Vagina (tissue), 2 donors: ENCODE results near the gene MYH14. TPM values are rescaled to one million over a fixed set of nuclear protein-coding genes. Genes with fewer than 3 reads are reported as not detected.

Source experiments
- DNase-seq, 2 donors: peaks; one replicate each; pipeline ENCODE4 v3.0.0-alpha.2; 2017; ENCODE audit errors: extremely low spot score in 2 of 2
- H3K27ac ChIP-seq: fragments of 200-600 bp; sonication (generic); one replicate; pipeline ENCODE4 v1.5.1; 2019
- H3K27me3 ChIP-seq: fragments of 200-600 bp; sonication (generic); one replicate; pipeline ENCODE4 v1.5.1; 2019
- H3K36me3 ChIP-seq, 2 donors: fragments of 200-600 bp; sonication (generic); one replicate each; pipeline ENCODE4 v1.5.1; 2017 to 2019
- H3K4me1 ChIP-seq: fragments of 200-600 bp; sonication (generic); one replicate; pipeline ENCODE4 v1.5.1; 2019
- H3K4me3 ChIP-seq, 2 donors: fragments of 200-600 bp; sonication (generic); 1 replicate in 1 of 2; 2 replicates in 1 of 2; pipeline ENCODE4 v1.5.1; 2016 to 2019
- H3K9me3 ChIP-seq: fragments of 200-600 bp; sonication (generic); one replicate; pipeline ENCODE4 v1.5.1; 2019
- POLR2A ChIP-seq, 2 donors: fragments of 450-650 bp; IDR thresholded peaks; one replicate each; pipeline ENCODE4 v1.6.1; 2017; ENCODE audit warnings: antibody characterized with exemption in 2 of 2, mild to moderate bottlenecking in 2 of 2, moderate library complexity in 2 of 2
- POLR2AphosphoS5 ChIP-seq, 2 donors: sonication (generic); formaldehyde crosslinking; IDR thresholded peaks; one replicate each; pipeline ENCODE4 v1.9.0; 2017; ENCODE audit warnings: antibody characterized with exemption in 2 of 2, mild to moderate bottlenecking in 2 of 2, low read depth in 1 of 2; ENCODE audit not compliant: insufficient read depth in 1 of 2
- intact Hi-C: fragments of 100-400 bp; cut with DNase I; formaldehyde crosslinking; loops from one replicate; pipeline ENCODE4 v1.15.1; 2023
- total RNA-seq: library from RNA; depleted of rRNA; stranded (reverse); fragments of >200 nt; gene quantifications from one replicate; pipeline ENCODE4 v1.2.3, GENCODE V29; 2016
- TF ChIP-seq, protein P1 (sequence below), 3 experiments: fragments of 450-650 bp in 2 of 3; fragments of 200-600 bp in 1 of 3; sonication (generic) in 1 of 3; IDR thresholded peaks; one replicate each; pipeline ENCODE4 v1.5.1; 2017 to 2019; ENCODE audit warnings: antibody characterized with exemption in 3 of 3, mild to moderate bottlenecking in 2 of 3, moderate library complexity in 2 of 3

Gene MYH14
- total RNA-seq, 1 donor from 2014 or later: 51.6 TPM

DNA sequence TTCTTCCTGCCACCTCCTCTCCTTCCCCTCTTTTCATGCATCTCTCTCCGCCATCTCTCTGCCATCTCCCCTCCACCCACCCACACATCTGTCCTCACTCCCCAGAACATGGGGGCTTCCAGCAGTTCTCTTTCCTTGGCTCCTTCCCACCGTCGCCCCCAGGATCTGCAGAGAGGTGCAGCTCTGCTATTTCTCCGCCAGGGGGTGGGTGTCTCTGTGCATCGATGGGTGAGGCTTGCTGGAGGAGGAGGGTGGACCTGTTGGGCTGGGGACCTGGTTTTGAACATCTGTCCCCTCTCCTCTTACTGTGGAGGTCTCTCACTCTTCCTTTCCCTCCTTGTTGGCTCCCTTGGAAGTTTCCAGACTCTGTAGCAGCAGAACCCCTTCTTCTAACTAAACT is 51.7 kb downstream of the MYH14 start:
- H3K27me3 ChIP-seq: no peaks in the 10 kb centered on the region
- no peak for TF ChIP-seq POLR2AphosphoS5 (IDR thresholded peaks at IDR 0.05; ENCODE audit: insufficient read depth in 1 of 2, low read depth in 1 of 2)
- TF ChIP-seq, protein P1, sequence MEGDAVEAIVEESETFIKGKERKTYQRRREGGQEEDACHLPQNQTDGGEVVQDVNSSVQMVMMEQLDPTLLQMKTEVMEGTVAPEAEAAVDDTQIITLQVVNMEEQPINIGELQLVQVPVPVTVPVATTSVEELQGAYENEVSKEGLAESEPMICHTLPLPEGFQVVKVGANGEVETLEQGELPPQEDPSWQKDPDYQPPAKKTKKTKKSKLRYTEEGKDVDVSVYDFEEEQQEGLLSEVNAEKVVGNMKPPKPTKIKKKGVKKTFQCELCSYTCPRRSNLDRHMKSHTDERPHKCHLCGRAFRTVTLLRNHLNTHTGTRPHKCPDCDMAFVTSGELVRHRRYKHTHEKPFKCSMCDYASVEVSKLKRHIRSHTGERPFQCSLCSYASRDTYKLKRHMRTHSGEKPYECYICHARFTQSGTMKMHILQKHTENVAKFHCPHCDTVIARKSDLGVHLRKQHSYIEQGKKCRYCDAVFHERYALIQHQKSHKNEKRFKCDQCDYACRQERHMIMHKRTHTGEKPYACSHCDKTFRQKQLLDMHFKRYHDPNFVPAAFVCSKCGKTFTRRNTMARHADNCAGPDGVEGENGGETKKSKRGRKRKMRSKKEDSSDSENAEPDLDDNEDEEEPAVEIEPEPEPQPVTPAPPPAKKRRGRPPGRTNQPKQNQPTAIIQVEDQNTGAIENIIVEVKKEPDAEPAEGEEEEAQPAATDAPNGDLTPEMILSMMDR (IDR thresholded peaks at IDR 0.05): no peak
- no peak for TF ChIP-seq POLR2A (IDR thresholded peaks at IDR 0.05)
- no peak for DNase-seq
- H3K27ac ChIP-seq: no peak overlapping the region
- peaks cover 0 to 6% of the 10 kb centered on the region in 2 donors for H3K36me3 ChIP-seq
- intact Hi-C loops: no loop called here
- no peaks in the 10 kb centered on the region for H3K9me3 ChIP-seq
- H3K4me3 ChIP-seq: no peak overlapping the region
- H3K4me1 ChIP-seq: no peaks in the 10 kb centered on the region

DNA sequence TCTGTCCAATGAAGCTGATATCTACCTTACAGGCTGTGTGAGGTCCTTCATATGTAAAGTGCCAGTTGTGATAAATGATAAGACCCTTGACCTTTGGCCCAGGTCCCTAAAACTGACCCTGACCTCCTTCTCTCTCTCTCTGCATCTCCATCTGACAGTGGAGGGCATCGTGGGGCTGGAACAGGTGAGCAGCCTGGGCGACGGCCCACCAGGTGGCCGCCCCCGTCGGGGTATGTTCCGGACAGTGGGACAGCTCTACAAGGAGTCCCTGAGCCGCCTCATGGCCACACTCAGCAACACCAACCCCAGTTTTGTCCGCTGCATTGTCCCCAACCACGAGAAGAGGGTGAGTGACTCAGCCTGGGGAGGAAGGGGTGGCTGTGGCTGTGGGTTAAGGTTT is 53.7 kb downstream of the MYH14 start:
- TF ChIP-seq POLR2A (IDR thresholded peaks at IDR 0.05) (no peak), POLR2AphosphoS5 (IDR thresholded peaks at IDR 0.05; ENCODE audit: insufficient read depth in 1 of 2, low read depth in 1 of 2) (no peak)
- TF ChIP-seq, protein P1 (IDR thresholded peaks at IDR 0.05): no peak
- H3K9me3 ChIP-seq: no peaks in the 10 kb centered on the region
- H3K4me1 ChIP-seq: no peaks in the 10 kb centered on the region
- H3K27ac ChIP-seq: no peak overlapping the region
- no peak overlapping the region for H3K4me3 ChIP-seq
- intact Hi-C loops: no loop called here
- peaks cover 0 to 6% of the 10 kb centered on the region in 2 donors for H3K36me3 ChIP-seq
- DNase-seq: no peak
- no peaks in the 10 kb centered on the region for H3K27me3 ChIP-seq

DNA sequence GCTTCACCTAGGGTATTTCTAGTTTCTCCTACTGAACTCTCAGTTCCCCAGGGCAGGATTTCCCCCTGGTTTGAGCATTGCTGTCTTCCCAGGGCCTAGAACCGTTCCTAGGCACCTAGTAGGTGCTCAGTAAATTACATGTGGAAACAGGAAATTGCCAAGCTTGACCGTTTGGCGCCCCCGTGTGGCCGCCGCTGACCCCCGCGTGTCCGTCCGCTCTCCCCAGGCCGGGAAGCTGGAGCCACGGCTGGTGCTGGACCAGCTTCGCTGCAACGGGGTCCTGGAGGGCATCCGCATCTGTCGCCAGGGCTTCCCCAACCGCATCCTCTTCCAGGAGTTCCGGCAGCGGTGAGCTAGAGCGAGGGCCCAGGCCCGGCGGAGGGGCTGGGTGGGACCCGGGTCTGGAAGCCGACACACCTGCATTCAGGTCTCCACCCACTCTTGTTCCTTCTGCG is 55.5 kb downstream of the MYH14 start:
- DNase-seq: no peak
- H3K36me3 ChIP-seq: no peaks in the 10 kb centered on the region
- no peak overlapping the region for H3K27ac ChIP-seq
- no peaks in the 10 kb centered on the region for H3K9me3 ChIP-seq
- no peaks in the 10 kb centered on the region for H3K27me3 ChIP-seq
- no peak for TF ChIP-seq POLR2A (IDR thresholded peaks at IDR 0.05)
- TF ChIP-seq, protein P1 (IDR thresholded peaks at IDR 0.05): no peak
- no peak for TF ChIP-seq POLR2AphosphoS5 (IDR thresholded peaks at IDR 0.05; ENCODE audit: insufficient read depth in 1 of 2, low read depth in 1 of 2)
- H3K4me3 ChIP-seq: no peak overlapping the region
- intact Hi-C loops: no loop called here
- H3K4me1 ChIP-seq: no peaks in the 10 kb centered on the region

DNA sequence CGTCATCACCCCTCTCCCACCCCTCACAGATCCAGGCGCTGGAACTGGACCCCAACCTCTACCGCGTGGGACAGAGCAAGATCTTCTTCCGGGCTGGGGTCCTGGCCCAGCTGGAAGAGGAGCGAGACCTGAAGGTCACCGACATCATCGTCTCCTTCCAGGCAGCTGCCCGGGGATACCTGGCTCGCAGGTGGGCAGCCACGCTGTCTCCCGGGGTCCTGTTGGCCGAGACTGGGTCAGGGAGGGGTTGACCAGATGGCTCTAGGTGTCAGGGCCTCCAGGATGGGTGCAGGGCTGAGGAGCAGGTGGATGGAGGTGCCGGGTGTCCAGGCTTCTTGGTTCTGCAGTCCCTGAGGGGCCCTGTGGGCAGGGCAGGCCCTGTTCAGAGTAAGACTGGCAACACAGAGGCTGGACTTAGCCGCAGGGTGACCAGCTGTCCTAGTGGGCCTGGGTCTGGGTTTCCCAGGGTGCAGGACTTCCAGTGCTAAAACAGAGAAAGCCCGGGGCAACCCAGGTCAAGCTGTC is 58.1 kb downstream of the MYH14 start:
- TF ChIP-seq, protein P1 (IDR thresholded peaks at IDR 0.05): no peak
- TF ChIP-seq POLR2A (IDR thresholded peaks at IDR 0.05): no peak
- no peak for TF ChIP-seq POLR2AphosphoS5 (IDR thresholded peaks at IDR 0.05; ENCODE audit: insufficient read depth in 1 of 2, low read depth in 1 of 2)
- intact Hi-C loops: no loop called here
- Histone ChIP-seq H3K9me3 (no peaks in the 10 kb centered on the region), H3K4me3 (no peak overlapping the region), H3K36me3 (no peaks in the 10 kb centered on the region), H3K27ac (no peak overlapping the region), H3K27me3 (no peaks in the 10 kb centered on the region), H3K4me1 (no peaks in the 10 kb centered on the region)
- no peak for DNase-seq

DNA sequence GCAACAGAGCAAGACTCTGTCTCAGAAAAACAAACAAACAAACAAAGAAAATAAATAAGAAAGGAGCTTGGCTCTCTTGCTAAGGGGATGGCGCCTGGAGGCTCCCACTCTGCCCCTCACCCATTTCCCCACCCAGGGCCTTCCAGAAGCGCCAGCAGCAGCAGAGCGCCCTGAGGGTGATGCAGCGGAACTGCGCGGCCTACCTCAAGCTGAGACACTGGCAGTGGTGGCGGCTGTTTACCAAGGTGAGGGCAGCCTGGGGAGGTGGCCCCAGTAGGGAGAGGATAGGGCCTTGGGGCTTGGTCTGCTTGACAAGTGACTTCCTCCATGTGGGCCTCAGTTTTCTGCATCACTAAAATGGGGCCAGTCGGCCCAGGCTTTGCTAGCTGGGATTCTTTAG is 59.8 kb downstream of the MYH14 start:
- no peak for DNase-seq
- H3K4me3 ChIP-seq: no peak overlapping the region
- H3K9me3 ChIP-seq: no peaks in the 10 kb centered on the region
- H3K27me3 ChIP-seq: no peaks in the 10 kb centered on the region
- no peaks in the 10 kb centered on the region for H3K36me3 ChIP-seq
- intact Hi-C loops: no loop called here
- TF ChIP-seq POLR2AphosphoS5 (IDR thresholded peaks at IDR 0.05; ENCODE audit: insufficient read depth in 1 of 2, low read depth in 1 of 2) (no peak), POLR2A (IDR thresholded peaks at IDR 0.05) (no peak)
- TF ChIP-seq, protein P1 (IDR thresholded peaks at IDR 0.05): no peak
- no peak overlapping the region for H3K27ac ChIP-seq
- no peaks in the 10 kb centered on the region for H3K4me1 ChIP-seq
